ENCODE measurements around the gene FMO1.

- no peak for TF ChIP-seq JUN (IDR thresholded peaks at IDR 0.05)
- TF ChIP-seq CTCF (IDR thresholded peaks at IDR 0.05), result no peak
- TF ChIP-seq POLR2A (IDR thresholded peaks at IDR 0.05; ENCODE audit: low read length), result no peak
- TF ChIP-seq REST (IDR thresholded peaks at IDR 0.05), result no peak
- TF ChIP-seq MAX (IDR thresholded peaks at IDR 0.05), result no peak
- no peak for TF ChIP-seq HMGXB4 (CRISPR knock-in tag; IDR thresholded peaks at IDR 0.05; ENCODE audit: borderline replicate concordance)
Observed at GRCh38 chr1:171213559-171214454, 34.5 kb upstream of the FMO1 start.

All from A549 (cell line).